ENCODE results near the gene OR7C1. TPM values are rescaled to one million over a fixed set of nuclear protein-coding genes. Genes with fewer than 3 reads are reported as not detected.

Gene OR7C1
- total and polyA plus RNA-seq, 2 of the 13 experiments (the other 11 are each of a cell fraction or from before 2014, with no cell fraction given): not detected

DNA sequence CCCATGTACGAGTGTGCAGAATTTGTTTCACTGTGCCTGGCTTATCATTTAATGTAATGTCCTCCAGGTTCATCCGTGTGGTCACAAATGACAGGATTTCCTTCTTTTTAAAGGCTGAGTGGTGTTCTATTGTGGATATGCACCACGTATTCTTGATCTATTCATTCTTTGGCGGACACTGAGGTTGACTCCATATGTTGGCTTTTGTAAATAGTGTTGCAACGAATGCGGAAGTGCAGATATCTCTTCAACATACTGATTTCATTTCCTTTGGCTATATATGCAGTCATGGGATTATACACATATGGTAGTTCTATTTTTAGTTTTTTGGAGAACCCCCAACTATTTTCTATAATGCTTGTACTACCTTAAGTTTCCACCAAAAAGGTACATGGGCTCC is 13.0 kb downstream of the OR7C1 start (continued):
- TF ChIP-seq SUZ12 (IDR thresholded peaks at IDR 0.05; ENCODE audit: low read depth, low read length): no peak
- no peak for TF ChIP-seq IKZF4 (CRISPR knock-in tag; IDR thresholded peaks at IDR 0.05; ENCODE audit: borderline replicate concordance, low read depth, not compliant biosample characterization)

DNA sequence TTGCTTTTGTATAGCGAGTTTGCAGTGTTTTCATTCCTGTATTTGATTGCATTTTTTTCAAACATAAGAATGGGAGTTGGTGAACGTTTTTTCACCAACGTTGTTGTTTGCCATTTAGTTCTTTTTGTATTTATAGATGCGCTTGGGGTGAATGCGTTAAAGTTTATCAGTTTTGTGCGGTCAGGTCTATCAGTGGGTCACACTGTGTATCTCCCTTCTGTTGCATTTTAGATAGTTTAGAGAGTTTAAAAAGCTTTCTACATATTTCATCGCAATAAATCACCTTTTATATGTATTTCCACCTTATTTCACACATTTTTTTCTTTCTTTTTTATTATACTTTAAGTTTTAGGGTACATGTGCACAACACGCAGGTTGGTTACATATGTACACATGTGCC is 16.4 kb downstream of the OR7C1 start:
- Histone ChIP-seq H3K9me3 (ENCODE audit: low read length) (no peaks in the 10 kb centered on the region), H3K4me1 (ENCODE audit: insufficient read depth, low read length) (no peaks in the 10 kb centered on the region), H4K20me1 (ENCODE audit: insufficient read depth, low read length) (no peaks in the 10 kb centered on the region), H3K27ac (ENCODE audit: extremely low read length, insufficient read depth, low read length) (no peak overlapping the region), H3K4me3 (replicated peaks in 1 of 3; ENCODE audit: insufficient read depth in 1 of 3, low read depth in 2 of 3, low read length in 3 of 3) (no peak overlapping the region), H3K36me3 (replicated peaks in 1 of 2; ENCODE audit: control insufficient read depth in 1 of 2, insufficient read depth in 2 of 2, low read length in 2 of 2) (no peaks in the 10 kb centered on the region), H2AFZ (ENCODE audit: low read length) (no peak overlapping the region), H3K4me2 (ENCODE audit: low read depth, low read length) (no peak overlapping the region), H3K9ac (ENCODE audit: insufficient read depth, low read depth, low read length) (no peak overlapping the region), H3K79me2 (ENCODE audit: insufficient read depth, low read length) (no peaks in the 10 kb centered on the region), H3K27me3 (ENCODE audit: control insufficient read depth in 1 of 2, insufficient read depth in 2 of 2, low read length in 2 of 2) (no peaks in the 10 kb centered on the region)
- intact Hi-C loops (cut with micrococcal nuclease; ENCODE audit: unreplicated experiment) (no loop called here), in situ Hi-C loops (cut with HindIII; ENCODE audit: extremely low pct_ligation_motif_present, low pct_unique_long_range_greater_than_20kb) (no loop called here)
- TF ChIP-seq SALL2 (CRISPR knock-in tag; IDR thresholded peaks at IDR 0.05): no peak
- no peak for TF ChIP-seq ZZZ3 (CRISPR knock-in tag; IDR thresholded peaks at IDR 0.05; ENCODE audit: borderline replicate concordance)
- no peak for TF ChIP-seq NR0B2 (CRISPR knock-in tag; IDR thresholded peaks at IDR 0.05)
- TF ChIP-seq NR2C2 (CRISPR knock-in tag; IDR thresholded peaks at IDR 0.05; ENCODE audit: borderline replicate concordance): no peak
- no peak for TF ChIP-seq ATF1 (CRISPR knock-in tag; IDR thresholded peaks at IDR 0.05)
- TF ChIP-seq MIXL1 (CRISPR knock-in tag; IDR thresholded peaks at IDR 0.05): no peak
- TF ChIP-seq REPIN1 (CRISPR knock-in tag; IDR thresholded peaks at IDR 0.05; ENCODE audit: borderline replicate concordance, low read depth): no peak
- no peak for TF ChIP-seq ZFP37 (CRISPR knock-in tag; IDR thresholded peaks at IDR 0.05; ENCODE audit: borderline replicate concordance)
- TF ChIP-seq SMARCE1 (IDR thresholded peaks at IDR 0.05; ENCODE audit: borderline replicate concordance): no peak
- no peak for TF ChIP-seq ZNF446 (CRISPR knock-in tag; IDR thresholded peaks at IDR 0.05)
- ATAC-seq: no peak
- no peak for FAIRE-seq
- ChIA-PET POLR2A (no interaction called here), CTCF (ENCODE audit: low intra/inter-chr PET ratio, low total read pairs) (no interaction called here)
- DNase-seq (ENCODE audit: low spot score): no peak
- BruUV-seq (replicated peaks): no TSS peak
- 17% methylated on average over 8 of the region's 8 CpGs for WGBS (ENCODE audit: low lambda C conversion rate)
